GM18858 (cell line): ENCODE results near the gene DDX10.
"Not testable (repeated sequence)": the region's sequence is repeated elsewhere in the genome, so short reads cannot be mapped to it uniquely, and the experiment has no call there.

Source experiments
- ATAC-seq: cut with Tn5 transposase; IDR thresholded peaks from one replicate; pipeline ENCODE4 v1.9.1; 2021; ENCODE audit not compliant: unreplicated experiment

The DDX10 gene

DNA sequence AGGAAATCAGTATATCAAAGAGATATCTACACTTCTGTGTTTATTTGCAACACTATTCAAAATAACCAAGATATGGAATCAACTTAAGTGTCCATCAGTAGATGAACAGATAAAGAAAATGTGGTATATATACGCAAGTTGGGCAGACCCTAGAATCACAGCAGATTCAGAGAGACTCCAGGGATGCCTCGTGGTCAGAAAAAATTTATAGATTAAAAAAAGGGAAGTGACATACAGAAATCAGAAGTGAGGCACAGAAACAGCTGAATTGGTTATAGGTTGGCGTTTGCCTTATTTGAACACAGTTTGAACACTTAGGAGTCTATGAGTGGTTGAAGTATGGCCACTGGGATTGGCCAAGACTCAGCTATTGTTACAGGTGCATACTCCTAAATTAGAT is 10.8 kb upstream of the DDX10 start:
- not testable (repeated sequence) for ATAC-seq

DNA sequence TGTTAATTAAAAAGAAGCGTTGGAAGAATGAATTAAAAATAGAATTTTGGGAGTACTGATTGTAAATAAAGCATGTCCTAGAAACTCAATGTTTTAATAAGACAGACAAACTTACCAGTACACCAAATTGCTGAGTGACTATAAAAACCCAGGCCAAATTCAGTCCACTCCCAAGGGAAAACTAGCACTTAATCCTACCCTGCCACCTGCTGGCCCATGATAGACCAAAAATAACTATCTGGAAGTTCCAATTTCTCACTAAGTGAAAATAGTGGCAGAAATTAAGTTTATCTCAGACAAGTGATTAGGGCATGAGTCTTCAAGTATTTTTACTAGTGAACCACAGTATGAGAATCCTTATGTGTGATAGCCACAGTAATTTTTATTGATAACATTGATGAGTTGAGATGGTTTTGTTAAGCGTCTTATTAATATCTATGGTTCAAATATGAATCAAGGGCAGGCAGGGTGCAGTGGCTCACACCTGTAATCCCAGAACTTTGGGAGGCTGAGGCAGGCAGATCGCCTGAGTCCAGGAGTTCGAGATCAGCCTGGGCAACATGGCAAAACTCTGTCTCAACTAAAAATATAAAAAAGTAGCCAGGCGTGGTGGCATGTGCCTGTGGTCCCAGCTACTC is 9.8 kb upstream of the DDX10 start:
- ATAC-seq = no peak

DNA sequence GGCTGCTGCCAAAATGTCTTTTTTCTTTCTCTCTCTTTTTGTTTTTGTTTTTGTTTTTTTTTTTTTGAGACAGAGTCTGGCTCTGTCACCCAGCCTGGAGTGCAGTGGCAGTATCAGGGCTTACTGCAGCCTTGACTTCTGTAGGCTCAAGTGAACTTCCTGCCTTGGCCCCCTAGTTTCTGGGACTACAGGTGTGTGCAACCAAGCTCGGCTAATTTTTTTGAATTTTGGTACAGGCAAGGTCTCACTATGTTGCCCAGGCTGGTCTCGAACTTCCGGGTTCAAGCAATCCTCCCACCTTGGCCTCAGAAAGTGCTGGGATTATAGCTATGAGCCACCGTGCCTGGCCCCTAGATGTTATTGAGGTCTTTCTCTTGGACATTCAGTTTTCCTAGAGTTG is 2.2 kb upstream of the DDX10 start:
- no peak for ATAC-seq

DNA sequence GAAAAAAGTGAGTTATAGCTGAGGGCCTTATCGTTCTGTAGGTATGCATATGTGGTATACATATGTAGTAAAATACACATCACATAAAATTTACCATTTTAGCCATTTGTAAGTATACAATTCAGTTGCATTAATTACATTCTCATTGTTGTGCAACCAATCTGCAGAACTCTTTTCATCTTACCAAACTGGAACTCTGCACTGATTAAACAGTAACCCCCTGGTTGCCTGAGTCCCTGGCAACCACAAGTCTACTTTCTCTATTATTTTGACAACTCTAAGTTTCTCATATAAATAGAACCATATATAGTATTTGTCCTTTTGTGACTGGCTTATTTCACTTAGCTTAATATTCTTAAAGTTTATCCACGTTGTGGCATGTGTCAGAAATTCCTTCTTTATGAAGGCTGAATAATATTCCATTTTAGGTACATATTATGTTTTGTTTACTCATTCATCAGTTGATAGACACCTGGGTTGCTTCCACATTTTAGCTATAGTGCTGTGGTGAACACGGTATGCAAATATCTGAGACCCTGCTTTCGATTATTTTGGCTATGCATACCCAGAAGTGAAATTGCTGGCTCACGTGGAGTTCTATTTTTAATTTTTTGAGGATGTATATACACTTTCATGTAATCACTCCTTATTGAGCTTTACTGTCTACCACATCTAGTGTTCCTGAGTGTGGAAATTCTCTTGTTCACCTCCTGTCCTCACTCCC is 1.6 kb upstream of the DDX10 start:
- peak; percentile 48 for ATAC-seq

DNA sequence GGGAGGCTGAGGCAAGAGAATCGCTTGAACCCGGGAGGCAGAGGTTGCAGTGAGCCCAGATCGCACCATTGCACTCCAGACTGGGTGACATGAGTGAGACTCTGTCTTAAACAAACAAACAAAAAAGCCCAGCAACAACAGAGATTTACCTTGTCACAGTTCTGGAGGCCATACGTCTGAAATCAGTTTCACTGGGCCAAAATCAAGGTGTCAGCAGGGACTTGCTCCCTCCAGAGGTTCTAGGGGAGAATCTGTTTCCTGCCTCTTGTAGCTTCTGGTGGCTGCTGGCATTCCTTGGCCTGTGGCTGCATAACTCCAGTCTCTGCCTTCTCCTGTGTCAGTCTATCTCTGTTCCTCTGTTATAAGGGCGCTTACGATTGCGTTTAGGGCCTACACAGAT is 1.5 kb downstream of the DDX10 start:
- ATAC-seq = no peak

DNA sequence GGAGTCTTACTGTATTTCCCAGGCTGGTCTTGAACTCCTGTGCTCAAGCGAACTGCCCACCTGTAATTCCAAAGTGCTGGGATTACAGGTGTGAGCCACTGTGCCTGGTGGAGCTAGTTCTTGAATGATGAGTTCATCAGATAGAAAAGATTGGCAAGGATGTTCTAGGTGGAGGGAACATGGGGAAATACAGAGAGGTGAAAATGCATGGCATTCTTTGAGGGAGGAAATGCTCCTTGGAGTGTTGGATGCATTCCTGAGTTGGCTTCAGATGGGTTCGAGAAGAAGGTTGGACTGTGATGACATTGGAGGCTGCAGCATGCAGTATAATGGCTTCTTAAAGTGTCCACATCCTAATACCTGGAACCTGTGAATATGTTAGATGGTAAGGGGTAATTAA is 4.4 kb downstream of the DDX10 start:
- ATAC-seq = no peak

DNA sequence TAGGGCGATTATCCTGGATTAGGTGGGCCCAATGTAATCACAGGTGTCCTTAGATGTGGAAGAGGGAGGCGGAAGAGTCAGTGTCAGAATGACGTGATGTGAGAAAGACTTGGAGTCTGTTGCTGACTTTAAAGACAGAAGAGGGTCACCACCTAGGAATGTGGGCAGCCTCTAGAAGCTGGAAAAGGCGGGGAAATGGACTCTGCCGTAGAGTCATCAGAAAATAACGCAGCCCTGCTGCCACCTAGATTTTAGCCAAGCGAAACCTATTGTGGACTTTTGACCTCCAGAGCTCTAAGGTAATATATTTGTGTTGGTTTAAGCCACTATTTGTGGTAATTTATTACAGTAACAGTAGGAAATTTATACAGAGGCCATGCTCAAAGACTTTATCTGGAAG is 4.8 kb downstream of the DDX10 start:
- ATAC-seq = no peak

DNA sequence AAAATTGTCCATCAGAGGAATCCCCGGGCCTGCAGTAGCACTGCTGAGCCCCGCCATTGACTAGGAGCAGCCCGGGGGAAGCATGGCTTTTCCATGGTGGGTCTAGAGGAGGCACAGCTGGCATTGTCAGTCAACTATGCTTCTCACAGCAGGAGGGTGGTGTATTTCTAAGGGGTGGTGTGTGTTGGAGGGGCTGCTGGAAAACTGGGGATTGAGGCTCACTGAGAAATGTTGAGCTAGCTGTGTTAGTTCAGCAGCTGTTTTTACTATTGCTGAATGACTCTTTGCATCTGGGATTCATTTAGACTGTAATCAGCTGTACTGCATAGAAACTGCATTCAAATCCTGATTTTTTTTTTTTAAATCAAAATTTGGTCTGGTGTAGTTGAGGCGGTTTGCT is 5.6 kb downstream of the DDX10 start:
- no peak for ATAC-seq

DNA sequence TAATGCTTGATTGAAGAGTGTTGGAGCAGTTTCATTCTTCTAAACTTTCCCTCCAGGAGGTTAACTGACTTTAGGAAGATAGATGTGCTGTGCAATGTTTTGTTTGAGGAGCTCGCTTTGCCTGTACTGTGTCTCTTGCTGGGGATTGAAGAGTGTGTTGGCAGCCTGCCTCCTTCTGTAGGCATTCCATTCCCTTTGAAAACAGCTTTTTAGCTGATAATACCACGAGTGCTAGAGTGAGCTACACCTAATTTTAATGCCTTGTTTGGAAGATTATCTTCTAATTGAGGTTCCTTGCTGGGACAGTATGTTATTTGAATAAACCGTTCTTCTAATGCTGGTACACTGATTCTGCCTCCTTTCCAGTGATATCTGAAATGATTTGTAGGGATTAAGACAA is 7.2 kb downstream of the DDX10 start:
- no peak for ATAC-seq

DNA sequence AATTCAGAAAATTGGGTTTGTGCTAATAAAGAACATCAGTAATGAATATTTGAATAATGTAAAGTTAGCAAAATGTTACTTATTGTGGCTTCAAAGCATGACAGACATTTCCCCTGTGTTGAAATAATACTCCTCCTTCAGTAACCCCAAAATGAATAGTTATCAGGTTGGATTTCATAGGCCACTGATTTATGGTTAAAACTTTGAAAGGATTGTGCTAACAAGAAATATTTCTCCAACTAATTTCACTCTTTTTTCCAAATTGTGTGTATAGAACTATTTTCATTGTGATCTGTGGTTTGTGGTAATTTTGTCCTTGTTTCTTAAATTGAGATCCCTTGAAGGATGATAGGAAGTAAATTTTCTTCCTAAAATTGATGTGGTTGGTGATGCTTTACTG is 7.9 kb downstream of the DDX10 start:
- no peak for ATAC-seq

DNA sequence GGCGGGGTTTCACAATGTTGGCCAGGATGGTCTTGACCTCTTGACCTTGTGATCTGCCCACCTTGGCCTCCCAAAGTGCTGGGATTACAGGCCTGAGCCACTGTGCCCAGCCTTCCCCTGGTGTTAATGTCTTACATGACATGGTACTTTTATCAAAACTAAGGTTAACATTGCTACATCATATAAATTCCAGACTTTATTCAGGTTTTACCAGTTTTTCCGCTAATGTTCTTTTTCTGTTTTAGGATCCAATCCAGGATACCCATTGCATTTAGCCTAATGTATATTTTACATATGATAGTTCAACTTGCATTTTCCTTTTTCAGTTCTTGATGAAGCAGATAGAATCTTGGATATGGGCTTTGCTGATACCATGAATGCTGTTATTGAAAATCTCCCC is 14.2 kb downstream of the DDX10 start:
- ATAC-seq = no peak

DNA sequence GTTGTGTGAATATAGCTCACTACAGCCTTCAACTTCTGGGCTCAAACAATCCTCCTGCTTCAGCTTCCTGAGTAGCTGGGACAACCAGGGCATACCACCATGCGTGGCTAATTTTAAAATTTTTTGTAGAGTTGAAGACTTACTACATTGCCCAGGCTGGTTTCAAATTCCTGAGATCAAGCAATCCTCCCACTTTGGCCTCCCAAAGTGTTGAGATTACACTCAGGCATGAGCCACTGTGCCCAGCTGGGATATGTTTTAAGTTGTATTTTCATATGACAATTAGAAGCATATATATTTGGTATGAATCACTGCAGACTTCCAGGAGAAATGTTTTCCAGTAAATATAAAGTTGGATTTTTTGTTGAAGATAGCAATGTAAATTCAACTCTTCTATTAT is 15.4 kb downstream of the DDX10 start:
- no peak for ATAC-seq

DNA sequence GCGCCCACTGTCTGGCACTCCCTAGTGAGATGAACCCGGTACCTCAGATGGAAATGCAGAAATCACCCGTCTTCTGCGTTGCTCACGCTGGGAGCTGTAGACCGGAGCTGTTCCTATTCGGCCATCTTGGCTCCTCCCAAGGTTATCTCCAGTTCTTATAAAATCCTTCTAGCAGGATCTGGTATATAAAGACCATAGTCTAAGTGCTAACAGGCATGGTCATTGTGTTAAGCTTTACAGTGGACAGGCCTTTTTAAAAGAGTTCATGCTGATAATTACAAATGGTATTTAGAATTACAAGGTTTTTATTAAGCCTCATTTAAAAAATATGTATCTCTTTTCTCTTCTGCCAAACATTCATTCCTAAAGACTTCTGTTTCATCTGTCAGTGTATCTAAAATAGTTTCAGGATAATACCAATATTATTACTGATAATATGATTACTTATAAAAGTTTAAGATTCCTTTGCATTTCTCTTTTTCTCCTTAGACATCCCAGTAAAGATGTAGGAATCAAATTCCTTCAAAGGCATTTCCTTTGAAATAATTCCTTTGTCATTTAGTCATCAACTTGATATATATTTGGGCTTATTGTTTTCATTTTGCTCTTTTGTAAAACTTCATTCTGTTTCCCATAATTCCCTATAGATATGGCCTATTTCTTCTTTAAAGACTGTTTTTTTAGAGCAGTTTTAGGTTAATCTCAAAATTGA is 20.7 kb downstream of the DDX10 start:
- ATAC-seq = no peak

DNA sequence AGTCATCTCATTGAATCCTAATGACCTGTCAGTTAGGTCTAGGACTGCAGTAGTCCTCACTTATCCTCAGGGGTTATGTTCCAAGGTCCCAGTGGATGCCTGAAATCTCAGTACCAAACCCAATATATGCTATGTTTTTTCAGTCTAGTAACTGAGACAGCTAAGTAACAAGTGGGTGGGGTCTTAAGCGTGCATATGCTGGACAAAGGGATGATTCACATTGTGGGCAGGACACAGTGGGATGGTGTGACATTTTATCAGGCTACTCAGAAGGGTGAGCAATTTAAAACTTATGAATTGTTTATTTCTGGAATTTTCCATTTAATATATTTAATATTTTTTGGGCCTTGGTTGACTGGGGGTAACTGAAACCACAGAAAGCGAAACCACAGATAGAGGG is 29.0 kb downstream of the DDX10 start:
- no peak for ATAC-seq

DNA sequence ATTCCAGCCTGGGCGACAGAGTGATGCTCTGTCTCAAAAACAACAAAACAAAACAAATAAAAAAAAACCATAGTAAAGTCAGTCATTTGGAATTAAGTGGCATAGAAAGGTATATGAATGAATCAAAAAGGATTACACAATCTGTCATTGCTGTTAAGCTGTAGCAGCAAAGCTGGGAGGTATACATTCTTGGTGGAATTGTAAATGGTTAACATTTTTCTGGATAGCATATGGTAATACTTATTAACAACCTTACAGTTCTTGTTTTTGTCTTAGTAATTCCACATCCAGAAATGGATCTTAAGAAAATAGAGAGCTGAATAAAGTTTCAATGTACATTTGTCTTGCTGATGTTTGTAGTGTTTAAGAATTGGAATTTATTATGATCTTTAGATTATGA is 30.0 kb downstream of the DDX10 start:
- no peak for ATAC-seq

DNA sequence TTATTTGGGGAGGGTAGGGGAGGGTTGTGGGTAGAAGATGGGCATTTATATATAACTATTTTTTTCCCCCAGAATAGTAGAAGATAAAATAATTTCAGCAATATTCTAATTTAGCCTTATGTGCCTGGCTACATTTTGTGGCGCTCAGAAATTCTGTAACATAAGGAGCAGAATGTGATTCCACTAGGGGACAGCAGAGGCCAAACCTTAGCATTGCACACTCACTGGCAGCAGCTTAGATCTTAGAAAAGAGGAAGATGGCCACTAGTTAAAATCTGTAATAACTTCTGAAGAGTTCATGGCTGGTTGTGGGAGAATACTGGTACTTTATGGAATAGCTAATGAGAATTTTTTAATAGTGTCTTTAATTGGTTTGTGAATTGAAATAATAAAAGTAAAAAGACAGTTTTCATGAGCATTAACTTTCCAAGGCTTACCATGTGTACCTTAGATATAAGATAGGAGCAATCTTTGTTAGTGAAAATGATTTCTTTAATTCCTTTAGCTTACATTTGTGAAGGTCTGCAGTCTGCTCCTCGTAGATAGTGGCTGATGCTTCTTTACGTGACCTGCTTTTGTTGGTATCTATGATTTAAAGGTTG is 33.1 kb downstream of the DDX10 start:
- ATAC-seq = peak; percentile 74

DNA sequence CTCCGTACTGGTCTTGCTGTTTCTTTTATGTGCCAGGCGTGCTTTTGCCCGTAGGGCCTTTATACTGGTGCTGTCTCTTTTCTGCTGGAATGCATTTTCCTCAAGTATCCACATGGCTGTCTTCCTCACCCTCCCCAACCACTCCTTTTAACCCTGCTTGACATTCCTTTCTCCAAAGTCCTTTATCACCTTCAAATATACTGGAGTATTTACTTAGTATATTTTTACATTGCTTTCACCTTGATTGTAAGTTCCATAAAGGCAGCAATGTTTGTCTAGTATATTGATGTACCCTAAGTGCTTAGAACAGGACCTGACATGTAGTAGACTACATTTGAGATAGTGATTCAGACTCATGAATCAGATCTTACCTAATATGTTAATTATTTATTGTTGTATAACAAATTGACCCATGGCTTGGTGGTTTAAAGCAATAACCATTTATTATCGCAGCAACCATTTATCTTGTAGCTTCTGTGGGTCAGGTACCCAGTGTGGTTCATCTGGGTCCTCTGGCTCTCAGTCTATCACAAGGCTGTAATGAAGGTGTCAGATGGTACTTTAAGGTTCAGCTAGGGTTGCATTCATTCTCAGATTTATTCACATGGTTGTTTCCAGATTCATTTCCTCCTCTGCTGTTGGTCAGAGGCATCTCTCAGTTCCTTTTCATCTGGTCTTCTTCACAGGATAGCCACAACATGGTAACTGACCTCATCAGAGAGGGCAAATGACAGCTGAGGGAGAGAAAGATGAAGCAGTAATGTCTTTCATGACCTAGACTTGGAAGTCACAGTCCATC is 34.2 kb downstream of the DDX10 start:
- ATAC-seq = peak; percentile 54

DNA sequence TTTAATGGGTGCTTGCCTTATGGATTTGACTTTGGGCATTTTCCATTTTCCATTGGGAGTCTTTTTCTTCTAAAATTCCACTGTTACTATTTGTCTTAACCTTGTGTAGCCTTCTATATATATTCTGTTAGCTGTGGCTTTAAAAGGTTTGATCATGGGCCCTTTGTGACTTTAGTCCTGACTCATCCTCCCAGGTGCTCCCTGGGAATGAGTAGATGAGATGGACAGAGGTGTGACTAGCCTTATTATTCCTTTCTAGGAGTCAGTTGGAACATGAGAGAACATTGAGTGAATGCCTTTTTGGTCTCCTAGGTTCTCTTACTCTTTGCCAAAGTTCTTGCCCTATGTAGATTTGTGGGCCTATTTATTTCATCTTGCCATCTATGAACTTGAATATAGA is 39.0 kb downstream of the DDX10 start:
- ATAC-seq = no peak

DNA sequence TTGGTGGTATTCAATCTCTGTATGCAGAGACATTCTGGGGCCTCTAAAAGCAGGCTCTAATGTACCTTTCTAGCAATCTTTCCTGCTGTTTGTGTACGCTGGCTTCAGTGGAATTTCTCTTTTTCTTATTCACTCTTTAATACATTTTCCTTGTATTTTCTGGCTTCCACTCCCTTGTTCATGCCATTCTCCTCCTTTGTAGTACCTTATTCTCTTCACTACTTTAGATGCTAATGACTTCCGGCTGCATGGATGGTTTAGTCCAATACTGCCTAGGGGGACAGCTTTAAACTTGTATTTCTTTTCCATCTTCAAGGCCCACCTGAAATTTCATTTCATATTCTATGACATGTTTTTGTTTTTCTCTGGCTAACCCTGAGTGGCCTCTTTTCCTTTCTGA is 40.2 kb downstream of the DDX10 start:
- ATAC-seq = no peak

DNA sequence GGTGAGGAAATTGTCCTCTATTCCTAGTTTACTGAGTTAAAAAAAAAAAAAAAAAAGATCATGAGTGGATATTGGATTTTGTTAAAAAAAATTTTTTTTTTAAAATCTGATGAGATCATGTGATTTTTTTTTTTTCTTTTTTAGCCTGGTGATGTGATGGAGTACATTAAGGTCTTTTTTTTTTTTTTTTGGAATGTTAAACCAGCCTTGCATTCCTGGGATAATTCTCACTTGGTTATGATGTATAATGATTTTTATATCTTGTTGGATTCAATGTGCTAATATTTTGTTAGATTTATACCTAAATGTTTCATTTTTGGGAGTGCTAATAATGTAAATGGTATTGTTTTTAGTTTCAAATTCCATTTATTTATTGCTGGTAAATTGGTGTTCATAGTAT is 43.3 kb downstream of the DDX10 start:
- no peak for ATAC-seq

DNA sequence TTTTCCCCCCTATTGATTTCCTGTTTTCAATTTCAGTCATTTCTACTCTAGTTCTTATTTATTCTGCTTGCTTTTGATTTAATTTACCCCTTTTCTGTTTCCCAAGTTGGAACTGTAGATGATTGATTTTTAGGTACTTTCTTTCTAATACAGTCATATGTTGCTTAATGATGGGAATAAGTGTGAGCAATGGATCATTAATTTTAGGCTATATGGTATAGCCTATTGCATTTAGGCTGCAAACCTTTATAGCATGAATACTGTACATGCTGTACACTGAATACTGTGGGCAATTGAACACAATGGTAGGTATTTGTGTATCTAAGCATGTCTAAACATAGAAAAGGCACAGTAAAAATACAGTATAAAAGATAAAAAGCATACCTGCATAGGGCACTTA is 44.9 kb downstream of the DDX10 start:
- no peak for ATAC-seq
